B cell (primary cell): Measurements from ENCODE around the gene JMY. TPM values are rescaled to one million over a fixed set of nuclear protein-coding genes. Genes with fewer than 3 reads are reported as not detected.

ENCODE experiments used
- ATAC-seq: fragments of 200-7000 bp; cut with Tn5 transposase; one replicate; pipeline ENCODE4 v1.10.0; 2021; ENCODE audit warnings: low read depth, mild to moderate bottlenecking, moderate number of reproducible peaks, moderate library complexity
- CTCF ChIA-PET: fragments of 350-600 bp; sonication (Branson Sonifier 250); formaldehyde crosslinking; loops from one replicate; lab custom pipeline; 2021; ENCODE audit warnings: antibody characterized with exemption, inconsistent platforms; lab: Charles Lee
- POLR2A ChIA-PET: fragments of 350-600 bp; sonication (Branson Sonifier 250); formaldehyde crosslinking; loops from one replicate; lab custom pipeline; 2021; ENCODE audit warnings: antibody characterized with exemption; lab: Charles Lee
- DNase-seq: peaks from one replicate; pipeline ENCODE4 v3.0.0; 2013
- H2AFZ ChIP-seq: 2 replicates; pipeline ENCODE4 v1.6.1; 2012; ENCODE audit warnings: mild to moderate bottlenecking, low read depth, low read length; ENCODE audit not compliant: insufficient read depth, poor library complexity, severe bottlenecking
- H3K27ac ChIP-seq, 2 donors: 1 replicate in 1 of 2; 2 replicates in 1 of 2; pipeline ENCODE4 v1.5.1; 2012 to 2013; ENCODE audit warnings: low read length in 2 of 2, mild to moderate bottlenecking in 2 of 2, moderate library complexity in 1 of 2
- H3K27me3 ChIP-seq, 4 experiments: fragments of 200-600 bp in 1 of 4; sonication (generic) in 1 of 4; replicated peaks in 1 of 4; 1 replicate in 2 of 4; 2 replicates in 2 of 4; pipeline versions ENCODE4 v1.6.1 to v1.7.0; 2013 to 2016; ENCODE audit warnings: low read length in 3 of 4, mild to moderate bottlenecking in 2 of 4, mixed read lengths in 1 of 4, moderate library complexity in 1 of 4; ENCODE audit not compliant: insufficient read depth in 4 of 4, control insufficient read depth in 3 of 4; ENCODE audit errors: control extremely low read depth in 1 of 4
- H3K36me3 ChIP-seq, 2 experiments: replicated peaks in 1 of 2; 1 replicate in 1 of 2; 2 replicates in 1 of 2; pipeline versions ENCODE4 v1.6.1 to v1.7.1; 2013; ENCODE audit warnings: low read length in 1 of 2; ENCODE audit not compliant: insufficient read depth in 2 of 2, control insufficient read depth in 1 of 2; ENCODE audit errors: control extremely low read depth in 1 of 2, extremely low read depth in 1 of 2
- H3K4me1 ChIP-seq, 2 donors: fragments of 200-600 bp in 1 of 2; sonication (generic) in 1 of 2; 1 replicate in 1 of 2; 2 replicates in 1 of 2; pipeline versions ENCODE4 v1.5.1 to v1.6.1; 2013 to 2017; ENCODE audit warnings: low read length in 2 of 2; ENCODE audit not compliant: control insufficient read depth in 2 of 2, insufficient read depth in 2 of 2
- H3K4me2 ChIP-seq: replicated peaks from 2 replicates; pipeline ENCODE3; 2012; ENCODE audit warnings: mild to moderate bottlenecking, low read depth, low read length; ENCODE audit not compliant: poor library complexity, severe bottlenecking
- H3K4me3 ChIP-seq, 5 experiments: fragments of 200-600 bp in 1 of 5; sonication (generic) in 1 of 5; 1 replicate in 3 of 5; 2 replicates in 2 of 5; pipeline versions ENCODE4 v1.5.1 to v1.7.0; 2011 to 2016; ENCODE audit warnings: low read length in 4 of 5, mild to moderate bottlenecking in 4 of 5, low read depth in 2 of 5, control low read depth in 1 of 5, moderate library complexity in 1 of 5; ENCODE audit not compliant: insufficient read depth in 1 of 5; ENCODE audit errors: control extremely low read depth in 1 of 5, extremely low read depth in 1 of 5
- H3K79me2 ChIP-seq: fragments of 200-600 bp; sonication (generic); one replicate; pipeline ENCODE4 v1.6.0; 2016; ENCODE audit warnings: low read length; ENCODE audit not compliant: control insufficient read depth, insufficient read depth
- H3K9ac ChIP-seq: fragments of 200-600 bp; sonication (generic); 2 replicates; pipeline ENCODE4 v1.6.1; 2017; ENCODE audit warnings: mild to moderate bottlenecking, low read length, moderate library complexity
- H3K9me3 ChIP-seq, 3 donors: one replicate each; pipeline versions ENCODE4 v1.6.1 to v1.7.1; 2013; ENCODE audit warnings: low read length in 2 of 3; ENCODE audit not compliant: control insufficient read depth in 2 of 3, insufficient read depth in 1 of 3; ENCODE audit errors: control extremely low read depth in 1 of 3
- H4K20me1 ChIP-seq: 2 replicates; pipeline ENCODE4 v1.6.0; 2012; ENCODE audit warnings: mild to moderate bottlenecking, low read length; ENCODE audit not compliant: insufficient read depth, control insufficient read depth, poor library complexity, severe bottlenecking
- H3K27ac Mint-ChIP-seq: one replicate; pipeline ENCODE4 v1.8.0; 2021; ENCODE audit warnings: mixed read lengths
- H3K27me3 Mint-ChIP-seq: one replicate; pipeline ENCODE4 v1.8.0; 2021; ENCODE audit warnings: mixed read lengths
- H3K4me1 Mint-ChIP-seq: one replicate; pipeline ENCODE4 v1.8.0; 2021; ENCODE audit warnings: mixed read lengths
- H3K4me3 Mint-ChIP-seq: one replicate; pipeline ENCODE4 v1.8.0; 2021; ENCODE audit warnings: mixed read lengths
- H3K9me3 Mint-ChIP-seq: one replicate; pipeline ENCODE4 v1.8.0; 2022; ENCODE audit warnings: mixed read lengths; ENCODE audit not compliant: insufficient read depth
- EZH2 ChIP-seq: IDR thresholded peaks from 2 replicates; pipeline ENCODE4 v1.6.1; 2012; ENCODE audit warnings: borderline replicate concordance, low read depth, mild to moderate bottlenecking, moderate library complexity, low read length; ENCODE audit not compliant: insufficient read depth, poor library complexity, severe bottlenecking
- WGBS: methylation state at CpG from one replicate; pipeline ENCODE4 v1.1.5; 2013; ENCODE audit warnings: missing lambda C conversion rate; ENCODE audit not compliant: insufficient coverage; 5-methylcytosine and 5-hydroxymethylcytosine counted together
- intact Hi-C: fragments of 100-400 bp; cut with micrococcal nuclease; formaldehyde crosslinking; loops from one replicate; pipeline ENCODE4 v1.10.0; 2022
- polyA plus RNA-seq: library from polyadenylated mRNA; depleted of rRNA; stranded (reverse); fragments of >200 nt; gene quantifications from 2 replicates; pipeline ENCODE4 v1.2.3, GENCODE V29; 2012
- total RNA-seq, 2 donors: library from RNA; stranded (reverse); fragments of 120-200 nt in 1 of 2; gene quantifications; 1 replicate in 1 of 2; 2 replicates in 1 of 2; pipeline versions ENCODE4 v1.2.3 to v1.2.4, GENCODE V29; 2013 to 2022
- TF ChIP-seq, protein P1 (sequence below): fragments of 200-600 bp; IDR thresholded peaks from one replicate; pipeline ENCODE4 v1.8.0; 2022; ENCODE audit warnings: antibody characterized with exemption, mild to moderate bottlenecking

The JMY gene
- total and polyA plus RNA-seq, 2 donors (not counting 1 experiment from before 2014, with no cell fraction given), result 2.7 to 20.5 TPM

DNA sequence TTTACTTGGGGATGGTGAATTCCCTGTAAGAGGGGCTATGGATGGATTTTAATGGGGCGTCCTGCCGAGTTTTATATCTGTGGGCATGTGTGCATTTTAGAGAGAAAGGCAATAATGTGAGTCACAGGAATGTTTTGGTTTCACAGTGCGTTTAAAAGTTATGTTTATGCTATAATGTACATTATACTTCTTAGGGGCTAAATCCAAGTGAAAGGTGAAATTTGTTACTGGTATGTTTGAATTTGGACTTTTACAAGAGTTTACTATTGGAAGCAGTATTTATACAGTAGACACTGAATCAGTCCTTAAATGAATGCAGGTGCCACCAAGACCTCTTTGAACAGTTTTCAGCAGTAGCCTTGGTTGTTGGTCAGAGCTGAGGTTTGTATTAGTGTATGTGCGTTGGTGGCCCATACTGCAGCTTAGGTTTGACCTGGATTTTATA is 5.6 kb downstream of the JMY start:
- CTCF ChIA-PET, result no interaction called here
- no peaks in the 10 kb centered on the region for H3K36me3 ChIP-seq
- 100% methylated on average over 1 of the region's 4 CpGs for WGBS
- no peaks in the 10 kb centered on the region for H3K9me3 Mint-ChIP-seq
- no peaks in the 10 kb centered on the region for H3K27me3 Mint-ChIP-seq
- H3K27ac Mint-ChIP-seq, result no peak overlapping the region
- ATAC-seq (no peak), DNase-seq (no peak)
- no peak overlapping the region for H3K4me3 ChIP-seq
- H3K79me2 ChIP-seq, result peaks cover 64% of the 10 kb centered on the region
- H3K4me3 Mint-ChIP-seq, result no peak overlapping the region
- peaks cover 24 to 33% of the 10 kb centered on the region in 2 donors for H3K4me1 ChIP-seq
- no peaks in the 10 kb centered on the region for H3K27me3 ChIP-seq
- no peak overlapping the region for H3K27ac ChIP-seq
- peaks cover 55% of the 10 kb centered on the region for H3K4me1 Mint-ChIP-seq
- no peaks in the 10 kb centered on the region for H3K9me3 ChIP-seq
- no peak overlapping the region for H2AFZ ChIP-seq
- H4K20me1 ChIP-seq, result peaks cover 94% of the 10 kb centered on the region
- H3K9ac ChIP-seq, result no peak overlapping the region
- intact Hi-C loops, result no loop called here
- TF ChIP-seq EZH2, result no peak
- TF ChIP-seq, protein P1, sequence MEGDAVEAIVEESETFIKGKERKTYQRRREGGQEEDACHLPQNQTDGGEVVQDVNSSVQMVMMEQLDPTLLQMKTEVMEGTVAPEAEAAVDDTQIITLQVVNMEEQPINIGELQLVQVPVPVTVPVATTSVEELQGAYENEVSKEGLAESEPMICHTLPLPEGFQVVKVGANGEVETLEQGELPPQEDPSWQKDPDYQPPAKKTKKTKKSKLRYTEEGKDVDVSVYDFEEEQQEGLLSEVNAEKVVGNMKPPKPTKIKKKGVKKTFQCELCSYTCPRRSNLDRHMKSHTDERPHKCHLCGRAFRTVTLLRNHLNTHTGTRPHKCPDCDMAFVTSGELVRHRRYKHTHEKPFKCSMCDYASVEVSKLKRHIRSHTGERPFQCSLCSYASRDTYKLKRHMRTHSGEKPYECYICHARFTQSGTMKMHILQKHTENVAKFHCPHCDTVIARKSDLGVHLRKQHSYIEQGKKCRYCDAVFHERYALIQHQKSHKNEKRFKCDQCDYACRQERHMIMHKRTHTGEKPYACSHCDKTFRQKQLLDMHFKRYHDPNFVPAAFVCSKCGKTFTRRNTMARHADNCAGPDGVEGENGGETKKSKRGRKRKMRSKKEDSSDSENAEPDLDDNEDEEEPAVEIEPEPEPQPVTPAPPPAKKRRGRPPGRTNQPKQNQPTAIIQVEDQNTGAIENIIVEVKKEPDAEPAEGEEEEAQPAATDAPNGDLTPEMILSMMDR, result no peak
- POLR2A ChIA-PET, result no interaction called here
- H3K4me2 ChIP-seq, result no peak overlapping the region

DNA sequence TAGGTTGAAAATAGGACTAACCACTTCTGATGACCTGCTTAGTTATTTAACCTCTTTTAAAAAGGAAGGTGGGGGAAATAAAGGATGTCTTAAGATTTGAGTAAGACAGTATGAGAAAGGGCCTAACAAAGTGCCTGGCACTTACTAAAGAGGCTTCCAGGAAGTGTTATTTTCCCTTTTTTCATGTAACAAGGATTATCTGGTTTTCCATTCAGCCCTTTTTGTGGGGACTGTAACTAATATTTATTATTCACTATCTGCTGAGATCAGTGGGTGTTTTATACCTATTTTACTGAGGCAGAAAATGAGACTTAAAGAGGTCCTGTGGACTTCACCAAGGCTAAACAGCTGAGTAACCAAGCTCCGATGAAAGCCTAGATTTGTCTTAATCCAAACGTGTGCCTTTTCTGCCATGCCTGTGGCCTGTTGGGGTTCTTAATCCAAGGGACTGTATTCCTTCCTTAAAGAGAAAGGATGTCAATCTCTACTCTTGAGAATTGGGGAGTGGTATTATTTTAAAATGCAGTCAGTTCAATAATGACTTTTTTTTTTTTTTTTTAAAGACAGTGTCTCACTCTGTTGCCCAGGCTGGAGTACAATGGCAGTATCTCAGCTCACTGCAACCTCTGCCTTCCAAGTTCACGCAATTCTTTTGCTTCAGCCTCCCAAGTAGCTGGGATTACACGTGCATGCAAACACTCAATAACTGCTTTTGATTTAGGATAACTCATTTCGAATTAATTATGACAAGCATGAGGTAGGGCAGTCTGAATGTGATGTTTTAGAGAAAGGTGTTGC is 6.5 kb downstream of the JMY start:
- ATAC-seq (no peak), DNase-seq (no peak)
- Histone ChIP-seq H4K20me1 (peaks cover 91% of the 10 kb centered on the region), H3K9ac (no peak overlapping the region), H3K4me2 (no peak overlapping the region), H3K27me3 (no peaks in the 10 kb centered on the region), H3K9me3 (no peaks in the 10 kb centered on the region), H2AFZ (no peak overlapping the region), H3K79me2 (peaks cover 73% of the 10 kb centered on the region), H3K36me3 (no peaks in the 10 kb centered on the region), H3K4me3 (no peak overlapping the region), H3K27ac (no peak overlapping the region), H3K4me1 (peaks cover 24 to 27% of the 10 kb centered on the region in 2 donors)
- no peak overlapping the region for H3K4me3 Mint-ChIP-seq
- TF ChIP-seq, protein P1, result no peak
- no peak for TF ChIP-seq EZH2
- CTCF ChIA-PET, result interaction anchor here (0.7 kb wide), 1 partner anchor 1799 kb away, joined by 8 read pairs; no protein-coding TSS in a partner anchor
- no peaks in the 10 kb centered on the region for H3K9me3 Mint-ChIP-seq
- POLR2A ChIA-PET, result no interaction called here
- 100% methylated on average over 3 of the region's 5 CpGs for WGBS
- H3K27me3 Mint-ChIP-seq, result no peaks in the 10 kb centered on the region
- H3K27ac Mint-ChIP-seq, result no peak overlapping the region
- peaks cover 52% of the 10 kb centered on the region for H3K4me1 Mint-ChIP-seq
- intact Hi-C loops, result no loop called here
